Ovary (tissue), 3 donors: ENCODE data around the gene PTCH1.

Experiments
- CTCF ChIP-seq, 3 donors: fragments of 450-650 bp in 2 of 3; fragments of 200-600 bp in 1 of 3; IDR thresholded peaks; one replicate each; pipeline versions ENCODE4 v1.5.1 to v1.8.0; 2016 to 2022; ENCODE audit warnings: antibody characterized with exemption in 3 of 3, mild to moderate bottlenecking in 1 of 3
- POLR2A ChIP-seq: fragments of 450-650 bp; IDR thresholded peaks from one replicate; pipeline ENCODE4 v1.6.1; 2017; ENCODE audit warnings: antibody characterized with exemption, mild to moderate bottlenecking, moderate library complexity
- donor health status: DM: no; HTN: no; CAD: no.

DNA sequence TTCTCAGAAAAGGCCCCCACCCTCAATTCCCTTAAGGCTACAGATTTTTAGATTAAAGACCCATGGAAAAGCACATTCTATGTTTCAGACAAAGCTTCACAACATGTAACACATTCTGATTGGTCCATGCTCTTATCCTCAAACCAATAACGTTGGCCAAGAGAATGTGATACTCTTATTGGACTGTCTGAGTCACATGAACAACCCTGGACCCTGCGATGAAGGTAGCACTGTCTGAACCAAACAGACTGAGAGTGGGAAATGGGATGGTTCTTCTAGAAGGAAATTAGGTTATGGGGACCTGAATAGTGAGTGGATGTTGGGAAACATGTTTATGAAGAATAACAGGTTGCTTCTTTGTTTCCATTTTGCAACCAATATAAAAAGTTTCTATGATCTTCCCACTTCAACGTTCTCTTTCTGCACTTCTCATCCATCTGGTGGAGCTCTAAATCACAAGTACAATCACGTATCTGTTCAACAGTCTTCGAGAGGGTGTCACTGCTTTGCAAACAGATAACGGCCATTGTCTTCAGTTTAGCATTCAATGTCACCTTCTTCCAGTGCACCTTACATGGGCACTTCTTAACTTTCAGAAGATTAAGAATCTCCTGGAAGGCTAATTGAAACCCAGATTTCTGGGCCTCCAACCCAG lies 81.6 kb downstream of the PTCH1 start:
- no peak for TF ChIP-seq POLR2A
- TF ChIP-seq CTCF (IDR thresholded peaks at IDR 0.05): no peak
